Spleen (tissue), 7 donors: ENCODE data around the gene VWA5B2.

Source experiments
- POLR2A ChIP-seq, 3 donors: fragments of 450-650 bp; IDR thresholded peaks; one replicate each; pipeline ENCODE4 v1.5.1; 2017; ENCODE audit warnings: antibody characterized with exemption in 3 of 3, mild to moderate bottlenecking in 1 of 3
- TF ChIP-seq, protein P1 (sequence below), 11 experiments: fragments of 200-600 bp in 7 of 11; fragments of 450-650 bp in 4 of 11; sonication (generic) in 4 of 11; IDR thresholded peaks in 8 of 11; conservative IDR thresholded peaks in 3 of 11; 1 replicate in 7 of 11; 2 replicates in 4 of 11; pipeline versions ENCODE4 v1.4.0 to v1.8.0; 2016 to 2021; ENCODE audit warnings: antibody characterized with exemption in 11 of 11, inconsistent platforms in 4 of 11, mild to moderate bottlenecking in 1 of 11
- donor health status: DM: no; HTN: no; CAD: no; lungs with moderate emphysema.
- donor health status: DM: no; HTN: no; CAD: no.
- donor health status: DM: no; HTN: no; CAD: no.

DNA sequence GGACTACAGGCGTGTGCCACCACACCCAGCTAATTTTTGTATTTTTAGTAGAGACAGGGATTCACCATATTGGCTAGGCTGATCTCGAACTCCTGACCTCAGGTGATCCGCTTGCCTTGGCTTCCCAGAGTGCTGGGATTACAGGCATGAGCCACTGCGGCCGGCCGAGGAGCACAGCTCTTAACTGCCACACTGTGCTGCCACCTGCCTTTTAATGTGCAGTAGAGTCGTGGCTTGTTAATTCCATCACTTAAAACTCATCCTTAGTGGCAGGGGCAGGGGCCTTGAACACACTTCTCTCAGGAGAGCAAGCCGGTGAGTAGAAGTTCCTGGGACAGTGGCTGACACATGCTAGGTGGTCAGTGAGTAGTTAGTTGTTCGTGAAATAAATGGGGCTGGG lies 30.9 kb upstream of the VWA5B2 start:
- TF ChIP-seq, protein P1, sequence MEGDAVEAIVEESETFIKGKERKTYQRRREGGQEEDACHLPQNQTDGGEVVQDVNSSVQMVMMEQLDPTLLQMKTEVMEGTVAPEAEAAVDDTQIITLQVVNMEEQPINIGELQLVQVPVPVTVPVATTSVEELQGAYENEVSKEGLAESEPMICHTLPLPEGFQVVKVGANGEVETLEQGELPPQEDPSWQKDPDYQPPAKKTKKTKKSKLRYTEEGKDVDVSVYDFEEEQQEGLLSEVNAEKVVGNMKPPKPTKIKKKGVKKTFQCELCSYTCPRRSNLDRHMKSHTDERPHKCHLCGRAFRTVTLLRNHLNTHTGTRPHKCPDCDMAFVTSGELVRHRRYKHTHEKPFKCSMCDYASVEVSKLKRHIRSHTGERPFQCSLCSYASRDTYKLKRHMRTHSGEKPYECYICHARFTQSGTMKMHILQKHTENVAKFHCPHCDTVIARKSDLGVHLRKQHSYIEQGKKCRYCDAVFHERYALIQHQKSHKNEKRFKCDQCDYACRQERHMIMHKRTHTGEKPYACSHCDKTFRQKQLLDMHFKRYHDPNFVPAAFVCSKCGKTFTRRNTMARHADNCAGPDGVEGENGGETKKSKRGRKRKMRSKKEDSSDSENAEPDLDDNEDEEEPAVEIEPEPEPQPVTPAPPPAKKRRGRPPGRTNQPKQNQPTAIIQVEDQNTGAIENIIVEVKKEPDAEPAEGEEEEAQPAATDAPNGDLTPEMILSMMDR (IDR thresholded peaks at IDR 0.05 in 8 of 11, conservative IDR thresholded peaks at IDR 0.05 in 3 of 11) = no peak
- TF ChIP-seq POLR2A (IDR thresholded peaks at IDR 0.05) = no peak
